ENCODE results near the gene IL1RAPL2.

GRCh38 chrX:105526431-105526830 lies 960.4 kb downstream of the IL1RAPL2 start:
- TF ChIP-seq EZH2 (IDR thresholded peaks at IDR 0.05) (no peak), POLR2AphosphoS5 (IDR thresholded peaks at IDR 0.05; ENCODE audit: borderline replicate concordance, low read depth, low read length) (no peak)
